ENCODE measurements around the gene PRR36.

The PRR36 gene

GRCh38 chr19:7819337-7819736, 54.9 kb downstream of the PRR36 start:
- no peak for DNase-seq (ENCODE audit: low spot score)

- DNase-seq (ENCODE audit: low spot score): no peak
Measured at GRCh38 chr19:7818806-7819205, 55.4 kb downstream of the PRR36 start.

Data from iPS-NIHi11 (cell line).